ENCODE results near the gene ROR1.

The ROR1 gene

DNA sequence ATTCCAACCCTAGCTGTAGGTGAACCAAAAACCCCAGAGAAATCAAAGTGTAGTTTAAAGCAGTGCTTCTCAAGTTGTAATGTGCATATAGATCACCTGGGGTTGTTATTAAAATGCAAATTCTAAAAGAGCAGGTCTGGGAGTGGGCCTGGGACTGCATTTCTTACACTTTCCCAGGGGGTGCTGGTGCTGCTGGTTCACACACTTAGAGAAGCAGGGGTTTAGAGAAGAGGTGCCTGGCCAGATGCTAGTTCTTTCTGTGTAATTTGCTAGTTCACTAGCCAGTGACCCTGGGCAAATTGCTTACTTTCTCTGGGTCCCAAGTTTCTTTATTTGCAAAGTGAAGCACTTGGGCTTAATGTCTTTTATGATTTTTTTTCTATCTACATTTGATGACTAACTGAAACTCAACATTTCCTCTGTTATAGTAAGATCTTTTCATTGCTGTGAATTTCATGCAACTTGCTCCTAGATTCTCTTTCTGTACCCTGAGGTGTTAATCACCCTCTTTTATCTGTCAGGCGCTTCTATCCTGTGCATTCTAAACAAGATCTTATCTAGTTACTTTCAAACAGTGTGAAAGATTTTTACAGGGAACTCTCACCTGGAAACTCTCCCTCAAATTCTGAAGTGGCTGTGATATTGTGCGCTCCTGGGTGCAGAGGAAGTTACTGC, 287.8 kb downstream of the ROR1 start:
- no peaks in the 10 kb centered on the region for H3K27me3 ChIP-seq (ENCODE audit: low read depth)
- H3K36me3 ChIP-seq (replicated peaks): no peaks in the 10 kb centered on the region
- in situ Hi-C loops (cut with MboI; ENCODE audit: low sequenced_read_pairs): no loop called here
- no peaks in the 10 kb centered on the region for H3K9me3 ChIP-seq
- no peak for DNase-seq (ENCODE audit: low spot score in 2 of 2)
- H3K4me3 ChIP-seq: no peak overlapping the region
- H3K4me1 ChIP-seq: no peaks in the 10 kb centered on the region

DNA sequence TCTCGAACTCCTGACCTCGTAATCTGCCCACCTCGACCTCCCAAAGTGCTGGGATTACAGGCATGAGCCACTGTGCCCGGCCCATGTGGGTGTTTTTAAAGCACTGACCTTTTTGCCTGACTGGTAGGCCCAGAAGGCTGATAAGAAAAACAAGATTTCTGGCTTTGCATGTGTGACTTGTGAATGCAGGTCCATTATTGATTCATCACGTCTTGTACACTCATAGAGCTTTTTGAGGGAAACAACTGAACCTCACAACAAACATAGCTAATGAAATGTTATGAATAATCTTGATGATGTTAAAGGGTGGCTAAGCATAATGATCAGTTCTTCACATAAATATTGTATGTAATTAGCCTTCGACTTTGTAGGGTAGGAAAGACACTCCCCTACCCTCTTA, 288.7 kb downstream of the ROR1 start:
- no peaks in the 10 kb centered on the region for H3K27me3 ChIP-seq (ENCODE audit: low read depth)
- no peak overlapping the region for H3K4me3 ChIP-seq
- in situ Hi-C loops (cut with MboI; ENCODE audit: low sequenced_read_pairs): no loop called here
- no peaks in the 10 kb centered on the region for H3K4me1 ChIP-seq
- no peaks in the 10 kb centered on the region for H3K36me3 ChIP-seq (replicated peaks)
- DNase-seq (ENCODE audit: low spot score in 2 of 2): no peak
- H3K9me3 ChIP-seq: no peaks in the 10 kb centered on the region

DNA sequence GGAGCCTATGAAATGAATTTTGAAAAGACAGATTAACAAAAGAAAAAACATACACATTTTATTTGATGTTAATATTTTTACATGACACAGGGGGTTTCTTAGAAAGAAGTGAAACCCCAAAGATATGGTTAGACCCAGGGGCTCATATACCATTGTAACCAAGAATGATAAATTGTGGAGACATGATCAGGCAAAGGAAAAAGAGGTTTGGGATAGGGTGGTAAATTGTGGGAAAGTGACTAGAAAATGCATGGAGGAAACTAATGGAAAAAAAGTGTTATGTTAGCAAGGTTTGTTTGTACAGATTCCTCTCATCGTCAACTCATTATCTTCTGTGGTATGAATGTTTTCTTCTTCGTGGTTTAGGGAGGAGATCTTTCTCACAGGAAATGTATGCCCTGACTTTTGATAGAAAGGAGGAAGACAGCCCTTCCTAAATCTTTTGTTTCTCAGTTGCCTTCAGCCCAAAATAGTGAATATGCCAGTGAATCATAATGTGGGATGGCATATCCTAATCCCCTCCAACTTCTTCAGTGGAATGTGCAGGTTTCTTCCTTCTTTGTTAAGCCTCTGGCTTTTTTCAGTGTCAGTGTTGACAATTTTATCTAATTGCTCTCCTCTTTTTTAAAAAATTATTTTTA, 289.2 kb downstream of the ROR1 start:
- Histone ChIP-seq H3K4me3 (no peak overlapping the region), H3K9me3 (no peaks in the 10 kb centered on the region), H3K36me3 (replicated peaks) (no peaks in the 10 kb centered on the region), H3K27me3 (ENCODE audit: low read depth) (no peaks in the 10 kb centered on the region), H3K4me1 (no peaks in the 10 kb centered on the region)
- in situ Hi-C loops (cut with MboI; ENCODE audit: low sequenced_read_pairs): no loop called here
- no peak for DNase-seq (ENCODE audit: low spot score in 2 of 2)

DNA sequence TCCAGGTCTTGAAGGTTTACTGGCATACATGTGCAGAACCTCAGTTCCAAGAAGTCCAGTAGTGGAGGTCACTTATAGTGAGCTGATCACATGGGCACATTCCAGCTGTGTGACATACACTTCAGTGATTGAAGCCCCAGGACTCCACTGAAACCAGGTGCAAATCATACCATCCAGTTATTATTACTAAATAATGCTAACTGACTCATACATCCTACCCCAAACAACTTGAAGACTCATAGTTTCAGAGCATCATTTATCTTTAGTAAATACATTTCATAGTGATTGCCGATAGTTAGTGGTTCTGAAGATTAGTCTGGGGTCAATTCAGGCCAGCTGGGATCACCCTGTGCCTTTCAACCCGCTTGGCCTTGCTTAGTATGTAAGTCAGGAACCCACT, 291.8 kb downstream of the ROR1 start:
- no peak overlapping the region for H3K4me3 ChIP-seq
- no peaks in the 10 kb centered on the region for H3K4me1 ChIP-seq
- in situ Hi-C loops (cut with MboI; ENCODE audit: low sequenced_read_pairs): no loop called here
- no peak for DNase-seq (ENCODE audit: low spot score in 2 of 2)
- H3K27me3 ChIP-seq (ENCODE audit: low read depth): no peaks in the 10 kb centered on the region
- H3K9me3 ChIP-seq: no peaks in the 10 kb centered on the region
- no peaks in the 10 kb centered on the region for H3K36me3 ChIP-seq (replicated peaks)

DNA sequence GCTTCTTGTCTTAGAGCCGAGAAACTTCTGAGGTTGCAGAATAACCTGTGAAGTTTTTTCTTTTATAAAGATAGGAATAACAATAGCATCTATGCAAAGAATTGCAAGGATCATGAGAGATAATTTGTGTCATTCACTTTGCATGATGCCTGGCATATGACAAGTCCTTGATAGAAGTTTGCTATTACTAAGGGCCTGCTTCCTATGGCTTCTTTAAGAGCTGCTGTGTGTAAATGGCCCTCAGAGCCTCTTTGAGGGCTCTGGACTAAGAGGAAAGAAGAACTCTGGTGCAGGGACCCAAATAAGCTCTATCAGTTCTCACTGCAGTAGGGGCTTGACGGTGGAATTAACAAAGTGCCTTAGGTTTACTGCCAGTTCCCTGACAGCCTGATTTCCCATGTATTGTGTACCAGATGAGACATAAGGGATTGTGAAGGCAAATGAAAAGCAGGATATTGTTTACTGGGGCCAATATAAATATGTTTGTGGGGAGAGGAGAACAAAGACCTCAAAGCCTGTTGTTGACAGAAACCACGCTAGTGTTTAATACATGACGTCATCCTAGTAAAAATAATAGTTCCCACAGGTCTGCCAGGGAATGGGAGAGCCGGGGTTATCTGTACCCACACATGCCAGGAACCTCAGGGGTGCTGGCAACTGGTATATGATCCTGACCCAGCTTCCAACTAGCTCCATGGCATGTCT, 298.4 kb downstream of the ROR1 start:
- H3K4me1 ChIP-seq: no peaks in the 10 kb centered on the region
- in situ Hi-C loops (cut with MboI; ENCODE audit: low sequenced_read_pairs): no loop called here
- H3K4me3 ChIP-seq: no peak overlapping the region
- H3K9me3 ChIP-seq: no peaks in the 10 kb centered on the region
- DNase-seq (ENCODE audit: low spot score in 2 of 2): no peak
- no peaks in the 10 kb centered on the region; the same call in 1 of the 2 replicates for H3K27me3 ChIP-seq (ENCODE audit: low read depth)
- no peaks in the 10 kb centered on the region for H3K36me3 ChIP-seq (replicated peaks)

DNA sequence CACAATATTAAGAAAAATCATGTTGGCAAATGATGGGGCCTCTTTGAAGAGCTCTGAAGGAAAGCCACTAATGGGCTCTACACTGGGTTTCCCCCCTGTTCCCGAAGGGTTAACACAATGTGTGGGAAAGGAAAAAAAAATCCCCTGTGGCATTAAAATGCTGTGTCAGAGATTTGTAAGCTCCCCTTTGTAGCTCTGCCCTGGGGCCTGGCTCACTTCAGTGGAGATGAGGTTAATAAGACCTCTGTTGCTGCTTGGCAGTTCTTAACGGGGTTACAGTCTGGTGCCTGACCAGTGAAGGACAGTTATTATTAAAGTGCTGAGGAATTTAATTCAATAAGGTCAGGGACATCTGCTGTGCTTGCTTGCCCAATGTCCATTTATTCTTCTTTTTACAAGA, 299.9 kb downstream of the ROR1 start:
- DNase-seq (ENCODE audit: low spot score in 2 of 2): no peak
- in situ Hi-C loops (cut with MboI; ENCODE audit: low sequenced_read_pairs): no loop called here
- H3K4me3 ChIP-seq: no peak overlapping the region

DNA sequence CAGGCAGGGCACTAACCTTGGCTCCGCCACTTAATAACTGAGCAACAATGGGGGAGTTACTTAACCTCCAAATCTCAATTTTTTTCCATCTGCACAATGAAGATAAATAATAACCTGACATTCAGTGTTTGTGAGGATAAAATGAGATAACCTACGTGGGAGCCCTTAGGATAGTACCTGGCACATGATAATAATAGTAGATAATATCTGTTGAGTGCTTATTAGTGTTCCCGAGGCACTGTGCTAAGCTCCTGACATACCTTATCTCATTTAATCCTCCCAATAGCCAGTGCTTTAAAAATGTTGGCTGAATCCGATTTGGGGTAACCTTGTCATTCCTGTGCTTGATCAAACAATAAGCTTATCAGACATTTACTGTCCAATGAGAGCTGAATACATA, 300.9 kb downstream of the ROR1 start:
- no peaks in the 10 kb centered on the region for H3K36me3 ChIP-seq (replicated peaks)
- no peaks in the 10 kb centered on the region; the same call in 1 of the 2 replicates for H3K27me3 ChIP-seq (ENCODE audit: low read depth)
- no peaks in the 10 kb centered on the region for H3K4me1 ChIP-seq
- H3K4me3 ChIP-seq: no peak overlapping the region
- no peak for DNase-seq (ENCODE audit: low spot score in 2 of 2)
- in situ Hi-C loops (cut with MboI; ENCODE audit: low sequenced_read_pairs): no loop called here
- no peaks in the 10 kb centered on the region for H3K9me3 ChIP-seq

More for the DNA sequence above, 299.9 kb downstream of the ROR1 start:
- no peaks in the 10 kb centered on the region; the same call in 1 of the 2 replicates for H3K27me3 ChIP-seq (ENCODE audit: low read depth)
- H3K9me3 ChIP-seq: no peaks in the 10 kb centered on the region
- H3K36me3 ChIP-seq (replicated peaks): no peaks in the 10 kb centered on the region
- no peaks in the 10 kb centered on the region for H3K4me1 ChIP-seq

DNA sequence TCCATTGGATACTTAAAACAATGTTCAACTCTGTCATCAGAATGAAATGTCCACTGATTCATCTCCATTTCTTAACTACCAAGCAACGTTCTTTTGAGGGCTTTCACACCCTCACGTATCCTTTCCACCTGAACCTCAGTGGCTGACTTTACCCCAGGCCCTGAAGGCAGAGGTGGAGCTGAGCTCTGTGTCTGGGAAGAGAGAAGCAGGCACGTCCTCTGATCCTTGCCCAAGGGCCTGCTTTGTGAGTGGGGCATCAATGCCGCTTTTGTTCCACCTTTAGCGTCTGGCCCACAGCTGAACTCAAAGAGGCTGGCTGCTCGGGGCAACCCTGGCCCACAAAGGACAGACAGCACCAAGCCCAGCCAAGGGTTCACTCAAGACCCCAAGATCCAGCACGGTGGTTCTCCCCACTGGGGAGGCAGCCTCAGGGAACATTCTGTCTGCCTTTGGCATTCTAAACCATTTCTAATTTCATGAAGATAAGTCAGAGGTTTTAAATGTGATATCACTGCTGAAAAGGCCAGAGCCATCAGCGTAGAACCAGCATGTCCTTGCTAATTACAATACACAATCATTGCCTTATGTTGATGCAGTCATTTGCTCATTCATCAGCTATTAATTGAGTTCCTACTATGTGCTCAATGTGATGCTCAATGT, 303.6 kb downstream of the ROR1 start:
- H3K4me1 ChIP-seq: no peaks in the 10 kb centered on the region
- H3K27me3 ChIP-seq (ENCODE audit: low read depth): no peaks in the 10 kb centered on the region; the same call in 1 of the 2 replicates
- no peak overlapping the region for H3K4me3 ChIP-seq
- no peaks in the 10 kb centered on the region for H3K36me3 ChIP-seq (replicated peaks)
- in situ Hi-C loops (cut with MboI; ENCODE audit: low sequenced_read_pairs): no loop called here
- DNase-seq (ENCODE audit: low spot score in 2 of 2): no peak
- H3K9me3 ChIP-seq: no peaks in the 10 kb centered on the region

DNA sequence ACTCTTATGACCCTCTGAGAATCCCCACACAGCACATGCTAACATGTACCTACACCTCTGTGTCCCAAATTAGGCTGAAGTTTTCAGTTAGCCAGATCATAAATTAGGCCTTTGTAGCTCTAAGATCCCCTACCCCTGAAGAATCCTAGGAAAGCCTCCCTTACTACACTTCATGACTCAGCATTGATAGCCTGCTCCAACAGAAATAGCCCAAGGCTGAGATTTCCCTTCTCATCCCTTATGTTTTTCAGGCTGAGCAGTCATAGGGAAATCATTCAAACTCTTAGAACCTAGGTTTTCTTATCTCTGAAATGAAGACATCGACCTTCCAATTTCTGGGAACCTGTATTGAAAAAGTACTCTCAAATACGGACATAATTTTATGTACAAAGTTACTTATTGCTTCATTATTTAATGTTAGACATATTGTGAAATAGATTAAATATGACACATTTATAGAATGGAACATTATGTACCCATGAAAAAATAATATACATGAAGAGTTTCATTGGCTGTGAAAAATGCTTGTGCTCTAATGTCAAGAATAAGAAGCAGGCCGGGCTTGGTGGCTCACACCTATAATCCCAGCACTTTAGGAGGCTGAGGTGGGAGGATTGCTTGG, 307.2 kb downstream of the ROR1 start:
- in situ Hi-C loops (cut with MboI; ENCODE audit: low sequenced_read_pairs): no loop called here
- H3K4me1 ChIP-seq: no peaks in the 10 kb centered on the region
- no peaks in the 10 kb centered on the region; the same call in none of the 2 replicates for H3K27me3 ChIP-seq (ENCODE audit: low read depth)
- no peaks in the 10 kb centered on the region for H3K9me3 ChIP-seq
- no peak overlapping the region for H3K4me3 ChIP-seq
- no peak for DNase-seq (ENCODE audit: low spot score in 2 of 2)
- H3K36me3 ChIP-seq (replicated peaks): no peaks in the 10 kb centered on the region

DNA sequence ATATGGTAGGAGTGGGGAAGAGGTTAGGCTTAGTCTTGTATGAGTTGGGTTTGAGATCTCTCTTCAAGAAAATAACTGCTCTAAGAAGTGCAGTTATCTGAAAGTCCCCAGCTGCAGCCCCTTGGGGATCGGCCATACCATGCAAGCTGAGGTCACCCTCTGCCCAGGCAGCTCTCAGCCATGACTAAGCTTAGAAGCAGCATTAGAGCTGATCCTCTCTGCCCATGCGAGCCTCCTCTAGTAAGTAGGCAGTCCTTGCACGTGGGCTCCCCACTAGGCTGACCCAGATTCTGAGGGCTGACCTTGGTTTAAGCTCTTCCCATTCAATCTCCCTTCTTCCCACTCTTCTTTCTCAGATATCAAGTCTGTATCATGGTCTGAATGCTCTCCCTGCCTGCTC, 308.6 kb downstream of the ROR1 start:
- Histone ChIP-seq H3K4me1 (no peaks in the 10 kb centered on the region), H3K9me3 (no peaks in the 10 kb centered on the region), H3K36me3 (replicated peaks) (no peaks in the 10 kb centered on the region), H3K4me3 (no peak overlapping the region), H3K27me3 (ENCODE audit: low read depth) (no peaks in the 10 kb centered on the region; the same call in none of the 2 replicates)
- in situ Hi-C loops (cut with MboI; ENCODE audit: low sequenced_read_pairs): no loop called here
- no peak for DNase-seq (ENCODE audit: low spot score in 2 of 2)

DNA sequence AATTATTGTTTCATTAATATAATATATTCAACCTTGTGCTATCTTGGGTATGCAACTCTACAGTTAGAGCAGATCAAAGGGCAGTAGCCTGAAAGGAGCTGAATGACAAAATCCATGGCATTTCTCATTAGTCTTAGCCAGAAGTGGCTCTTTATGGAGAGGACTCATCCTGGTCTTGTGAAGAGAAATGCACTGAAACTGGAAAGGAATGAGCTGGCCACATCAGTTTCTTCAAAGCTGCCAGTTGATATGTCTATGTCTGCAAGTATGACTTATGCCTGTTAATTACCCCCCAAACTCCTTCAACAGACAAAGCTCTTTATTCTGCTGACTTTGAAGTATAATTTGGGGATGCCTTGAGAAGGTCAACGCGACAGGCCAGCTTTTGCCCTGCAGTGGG, 310.6 kb downstream of the ROR1 start:
- no peaks in the 10 kb centered on the region; the same call in none of the 2 replicates for H3K27me3 ChIP-seq (ENCODE audit: low read depth)
- H3K4me3 ChIP-seq: no peak overlapping the region
- no peaks in the 10 kb centered on the region for H3K36me3 ChIP-seq (replicated peaks)
- in situ Hi-C loops (cut with MboI; ENCODE audit: low sequenced_read_pairs): no loop called here
- no peak for DNase-seq (ENCODE audit: low spot score in 2 of 2)
- H3K9me3 ChIP-seq: no peaks in the 10 kb centered on the region
- no peaks in the 10 kb centered on the region for H3K4me1 ChIP-seq

DNA sequence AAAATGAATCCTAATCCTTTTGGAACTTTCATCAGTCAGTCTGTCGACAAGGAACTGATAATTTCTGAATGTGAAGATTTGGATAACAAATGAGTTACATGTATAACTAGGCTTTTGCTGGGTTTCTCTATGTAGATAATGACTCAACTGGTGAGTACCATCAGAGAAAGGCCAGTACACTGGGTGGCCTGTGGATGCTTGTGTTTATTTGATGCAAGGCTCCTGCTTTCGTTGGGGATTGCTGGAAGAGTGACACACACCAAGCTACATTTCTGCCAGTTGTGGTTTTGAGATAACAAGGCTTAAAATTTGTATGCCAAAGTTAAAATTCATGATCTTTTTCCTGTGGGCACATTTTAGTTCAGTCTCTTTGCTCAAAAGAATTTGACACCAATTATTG, 314.0 kb downstream of the ROR1 start:
- in situ Hi-C loops (cut with MboI; ENCODE audit: low sequenced_read_pairs): no loop called here
- DNase-seq (ENCODE audit: low spot score in 2 of 2): no peak
- no peak overlapping the region for H3K4me3 ChIP-seq

DNA sequence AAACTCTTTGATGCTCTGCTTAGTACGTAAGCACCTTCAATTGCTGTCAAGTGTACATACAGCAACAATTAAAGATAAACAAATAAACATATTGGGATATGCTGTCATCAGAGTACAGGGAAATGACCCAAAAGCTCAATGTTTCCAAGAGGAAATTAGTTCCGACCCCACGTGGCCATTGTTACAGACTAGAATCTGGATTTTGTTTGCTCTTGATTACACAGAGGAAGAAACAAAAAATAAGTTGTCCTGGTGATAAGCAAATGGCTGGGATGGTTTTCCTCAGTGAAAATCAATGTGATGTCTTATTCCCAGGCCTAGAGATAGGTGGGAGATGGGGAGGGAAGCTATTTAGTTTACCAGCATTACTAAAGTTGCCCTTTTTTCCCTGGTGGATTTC, 316.6 kb downstream of the ROR1 start:
- no peaks in the 10 kb centered on the region for H3K36me3 ChIP-seq (replicated peaks)
- DNase-seq (ENCODE audit: low spot score in 2 of 2): no peak
- in situ Hi-C loops (cut with MboI; ENCODE audit: low sequenced_read_pairs): no loop called here
- H3K9me3 ChIP-seq: no peaks in the 10 kb centered on the region
- peaks cover 3% of the 10 kb centered on the region for H3K27me3 ChIP-seq (ENCODE audit: low read depth)
- H3K4me1 ChIP-seq: no peaks in the 10 kb centered on the region
- no peak overlapping the region for H3K4me3 ChIP-seq

More for the DNA sequence above, 314.0 kb downstream of the ROR1 start:
- peaks cover 3% of the 10 kb centered on the region for H3K27me3 ChIP-seq (ENCODE audit: low read depth)
- no peaks in the 10 kb centered on the region for H3K4me1 ChIP-seq
- H3K36me3 ChIP-seq (replicated peaks): no peaks in the 10 kb centered on the region
- no peaks in the 10 kb centered on the region for H3K9me3 ChIP-seq

All from HAP-1 (cell line).